GM18868 (cell line): Measurements from ENCODE around the gene PIERCE2.
A peak's percentile ranks its signal among the peaks of the same experiment; 100 is the strongest.
"Not testable (repeated sequence)": the region's sequence is repeated elsewhere in the genome, so short reads cannot be mapped to it uniquely, and the experiment has no call there.

Source experiments
- ATAC-seq: cut with Tn5 transposase; IDR thresholded peaks from one replicate; pipeline ENCODE4 v1.9.1; 2021; ENCODE audit warnings: mild to moderate bottlenecking, moderate library complexity; ENCODE audit not compliant: unreplicated experiment

Gene PIERCE2

GRCh38 chr15:55408012-55408928, at the start of gene PIERCE2, which contains the start of gene CCPG1:
Gene PIERCE2, plus strand, starts transcription at chr15:55408495. Its CDS starts 274 bp downstream, at chr15:55408769.
Gene CCPG1, minus strand, starts transcription at chr15:55408359. Its CDS starts 18,935 bp downstream, at chr15:55389424.
- peak; percentile 95 for ATAC-seq

GRCh38 chr15:55360256-55360655, 48.0 kb upstream of the PIERCE2 start:
- no peak for ATAC-seq

GRCh38 chr15:55361048-55361447, 47.2 kb upstream of the PIERCE2 start:
- no peak for ATAC-seq

GRCh38 chr15:55362641-55363040, 45.7 kb upstream of the PIERCE2 start:
- ATAC-seq = no peak

GRCh38 chr15:55366981-55367380, 41.3 kb upstream of the PIERCE2 start:
- ATAC-seq = no peak

GRCh38 chr15:55372701-55373440, 35.4 kb upstream of the PIERCE2 start:
- peak; percentile 77 for ATAC-seq

- no peak for ATAC-seq
These were observed 29.2 kb upstream of the PIERCE2 start for GRCh38 chr15:55379095-55379494.

GRCh38 chr15:55381595-55381994, 26.7 kb upstream of the PIERCE2 start:
- ATAC-seq = no peak

GRCh38 chr15:55383687-55384086, 24.6 kb upstream of the PIERCE2 start:
- no peak for ATAC-seq

GRCh38 chr15:55387027-55387426, 21.3 kb upstream of the PIERCE2 start:
- ATAC-seq = no peak

- ATAC-seq = no peak
These were observed 19.1 kb upstream of the PIERCE2 start for GRCh38 chr15:55389264-55389607.

- ATAC-seq = no peak
These were observed 13.6 kb upstream of the PIERCE2 start for GRCh38 chr15:55394694-55395093.

- ATAC-seq = no peak
These were observed 10.1 kb upstream of the PIERCE2 start for GRCh38 chr15:55398243-55398642.

GRCh38 chr15:55400050-55400449, 8.2 kb upstream of the PIERCE2 start:
- ATAC-seq = not testable (repeated sequence)

GRCh38 chr15:55401786-55402246, 6.5 kb upstream of the PIERCE2 start:
- no peak for ATAC-seq

GRCh38 chr15:55402707-55403106, 5.6 kb upstream of the PIERCE2 start:
- ATAC-seq = no peak

- ATAC-seq = peak; percentile 12
These were observed 4.8 kb upstream of the PIERCE2 start for GRCh38 chr15:55403531-55403930.

GRCh38 chr15:55407498-55408011, 740 bp upstream of the PIERCE2 start:
- ATAC-seq = no peak

- not testable (repeated sequence) for ATAC-seq
These were observed 681 bp downstream of the PIERCE2 start for GRCh38 chr15:55408976-55409375.

- ATAC-seq = not testable (repeated sequence)
These were observed 9.4 kb downstream of the PIERCE2 start for GRCh38 chr15:55417678-55418077.

GRCh38 chr15:55420171-55420866, 12.0 kb downstream of the PIERCE2 start:
- no peak for ATAC-seq
